Stomach (tissue), 9 donors: ENCODE results near the gene RAC2. TPM values are rescaled to one million over a fixed set of nuclear protein-coding genes. Genes with fewer than 3 reads are reported as not detected.

Experiments used
- DNase-seq, 2 donors: peaks; one replicate each; pipeline versions ENCODE4 v3.0.0 to v3.0.0-alpha.2; 2013 to 2019
- H3K27ac ChIP-seq, 5 donors: fragments of 200-600 bp in 4 of 5; sonication (generic) in 4 of 5; one replicate each; pipeline ENCODE4 v1.5.1; 2013 to 2019; ENCODE audit warnings: mild to moderate bottlenecking in 1 of 5, moderate library complexity in 1 of 5
- H3K27me3 ChIP-seq, 3 donors: fragments of 200-600 bp; sonication (generic); one replicate each; pipeline ENCODE4 v1.5.1; 2017 to 2019; ENCODE audit warnings: mixed run types in 1 of 3
- H3K36me3 ChIP-seq, 4 donors: fragments of 200-600 bp; sonication (generic); 1 replicate in 3 of 4; 2 replicates in 1 of 4; pipeline ENCODE4 v1.5.1; 2016 to 2019
- H3K4me1 ChIP-seq, 4 donors: fragments of 200-600 bp; sonication (generic); one replicate each; pipeline ENCODE4 v1.5.1; 2016 to 2019
- H3K4me3 ChIP-seq, 4 donors: fragments of 200-600 bp; sonication (generic) in 3 of 4; one replicate each; pipeline ENCODE4 v1.5.1; 2016 to 2019; ENCODE audit warnings: mild to moderate bottlenecking in 1 of 4
- H3K9me3 ChIP-seq, 4 donors: fragments of 200-600 bp; sonication (generic); one replicate each; pipeline ENCODE4 v1.5.1; 2016 to 2019
- EP300 ChIP-seq: sonication (generic); formaldehyde crosslinking; IDR thresholded peaks from one replicate; pipeline ENCODE4 v1.6.1; 2017; ENCODE audit warnings: antibody characterized with exemption
- POLR2A ChIP-seq, 4 donors: fragments of 450-650 bp; IDR thresholded peaks; one replicate each; pipeline ENCODE4 v1.6.1; 2016; ENCODE audit warnings: antibody characterized with exemption in 4 of 4, control low read depth in 2 of 4, mild to moderate bottlenecking in 1 of 4, moderate library complexity in 1 of 4
- POLR2AphosphoS5 ChIP-seq, 3 donors: sonication (generic); formaldehyde crosslinking; IDR thresholded peaks; one replicate each; pipeline ENCODE4 v1.6.1; 2016; ENCODE audit warnings: antibody characterized with exemption in 3 of 3
- WGBS, 5 donors: extraction: QIAGEN DNeasy Blood & Tissue Kit in 3 of 5; methylation state at CpG; one replicate each; pipeline versions ENCODE4 v1.1.5 to v1.1.7; 2013 to 2018; 5-methylcytosine and 5-hydroxymethylcytosine counted together
- intact Hi-C: fragments of 100-400 bp; cut with DNase I; formaldehyde crosslinking; loops from one replicate; pipeline ENCODE4 v1.15.1; 2023; ENCODE audit warnings: low total_unique reads
- polyA plus RNA-seq, 3 donors: library from polyadenylated mRNA; stranded (reverse); fragments of 200-250 nt; gene quantifications; one replicate each; pipeline ENCODE4 v1.2.3, GENCODE V29; 2013
- total RNA-seq, 5 donors: library from RNA; depleted of rRNA; stranded (reverse); fragments of >200 nt; gene quantifications; one replicate each; pipeline versions ENCODE4 v1.1.0 to v1.2.3, GENCODE V29; 2014 to 2016
- TF ChIP-seq, protein P1 (sequence below), 7 experiments: fragments of 450-650 bp in 4 of 7; fragments of 200-600 bp in 3 of 7; sonication (generic) in 3 of 7; IDR thresholded peaks; one replicate each; pipeline ENCODE4 v1.5.1; 2016 to 2019; ENCODE audit warnings: antibody characterized with exemption in 7 of 7, control low read depth in 2 of 7, mild to moderate bottlenecking in 1 of 7
- donor health status: healthy with polysubstance abuse.
- donor health status: Bipolar disorder and iron deficiency.
- donor health status: healthy.

RAC2 gene
- total and polyA plus RNA-seq, 8 donors, result 1.8 to 50.4 (median 16.3) TPM

DNA sequence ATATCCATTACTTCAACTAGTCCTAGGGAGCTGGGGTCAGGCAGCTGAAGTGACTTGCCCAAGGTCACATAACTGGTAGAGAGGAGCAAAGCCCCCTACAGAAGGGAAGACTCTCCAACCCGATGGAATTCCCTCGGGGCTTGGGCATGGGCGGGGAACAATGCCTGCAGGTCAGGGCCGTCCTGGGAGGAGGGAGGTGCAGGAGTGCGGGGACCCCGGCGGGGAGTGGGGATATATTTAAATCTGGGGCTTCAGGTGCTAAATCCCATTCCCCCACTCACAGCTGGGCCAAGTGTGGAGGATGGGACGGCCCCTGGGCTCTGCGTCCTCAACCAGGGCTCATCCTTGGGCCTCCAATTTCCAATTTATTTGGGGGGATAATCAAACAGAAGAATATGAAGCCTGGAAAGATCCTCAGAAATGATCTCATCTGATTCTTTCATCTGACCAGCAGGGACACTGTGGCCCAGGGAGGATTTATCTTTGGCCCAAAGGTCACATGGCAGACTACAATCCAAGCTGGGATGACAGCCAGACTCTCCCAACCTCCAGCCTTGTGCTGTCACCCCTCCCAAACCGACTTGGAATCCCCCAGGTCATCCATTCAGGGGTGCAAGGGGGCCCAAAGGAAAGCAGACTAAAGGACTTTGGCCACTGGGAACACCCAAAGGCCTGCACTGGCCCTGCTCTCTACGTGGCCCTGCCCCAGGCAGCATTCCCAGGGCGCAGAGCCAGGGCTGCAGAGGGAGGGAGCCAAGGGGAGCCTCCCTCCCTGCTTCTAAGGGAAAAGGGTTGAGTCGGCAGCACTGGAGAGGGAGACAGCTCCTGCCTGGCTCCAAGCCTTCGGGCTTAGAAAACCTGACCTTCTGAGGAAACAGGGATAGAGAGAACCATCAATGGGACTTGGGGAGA lies 47.3 kb downstream of the RAC2 start:
- intact Hi-C loops, result no loop called here
- no peak overlapping the region for H3K4me3 ChIP-seq
- H3K36me3 ChIP-seq, result no peaks in the 10 kb centered on the region
- TF ChIP-seq POLR2AphosphoS5 (IDR thresholded peaks at IDR 0.05) (peak in 2 of 3 donors; percentile 32 to 69), POLR2A (IDR thresholded peaks at IDR 0.05) (no peak), EP300 (no peak)
- TF ChIP-seq, protein P1, sequence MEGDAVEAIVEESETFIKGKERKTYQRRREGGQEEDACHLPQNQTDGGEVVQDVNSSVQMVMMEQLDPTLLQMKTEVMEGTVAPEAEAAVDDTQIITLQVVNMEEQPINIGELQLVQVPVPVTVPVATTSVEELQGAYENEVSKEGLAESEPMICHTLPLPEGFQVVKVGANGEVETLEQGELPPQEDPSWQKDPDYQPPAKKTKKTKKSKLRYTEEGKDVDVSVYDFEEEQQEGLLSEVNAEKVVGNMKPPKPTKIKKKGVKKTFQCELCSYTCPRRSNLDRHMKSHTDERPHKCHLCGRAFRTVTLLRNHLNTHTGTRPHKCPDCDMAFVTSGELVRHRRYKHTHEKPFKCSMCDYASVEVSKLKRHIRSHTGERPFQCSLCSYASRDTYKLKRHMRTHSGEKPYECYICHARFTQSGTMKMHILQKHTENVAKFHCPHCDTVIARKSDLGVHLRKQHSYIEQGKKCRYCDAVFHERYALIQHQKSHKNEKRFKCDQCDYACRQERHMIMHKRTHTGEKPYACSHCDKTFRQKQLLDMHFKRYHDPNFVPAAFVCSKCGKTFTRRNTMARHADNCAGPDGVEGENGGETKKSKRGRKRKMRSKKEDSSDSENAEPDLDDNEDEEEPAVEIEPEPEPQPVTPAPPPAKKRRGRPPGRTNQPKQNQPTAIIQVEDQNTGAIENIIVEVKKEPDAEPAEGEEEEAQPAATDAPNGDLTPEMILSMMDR (IDR thresholded peaks at IDR 0.05), result no peak
- H3K4me1 ChIP-seq, result peaks cover 41 to 56% (median 45%) of the 10 kb centered on the region in 4 donors
- DNase-seq, result peak; percentile 88 to 91
- H3K27me3 ChIP-seq, result no peaks in the 10 kb centered on the region
- 39 to 51% (median 44%) methylated on average over 8 to 14 of the region's 14 CpGs for WGBS, 5 donors
- H3K9me3 ChIP-seq, result no peaks in the 10 kb centered on the region
- H3K27ac ChIP-seq, result peak overlapping the region; percentile 38 to 97 (median 97)

DNA sequence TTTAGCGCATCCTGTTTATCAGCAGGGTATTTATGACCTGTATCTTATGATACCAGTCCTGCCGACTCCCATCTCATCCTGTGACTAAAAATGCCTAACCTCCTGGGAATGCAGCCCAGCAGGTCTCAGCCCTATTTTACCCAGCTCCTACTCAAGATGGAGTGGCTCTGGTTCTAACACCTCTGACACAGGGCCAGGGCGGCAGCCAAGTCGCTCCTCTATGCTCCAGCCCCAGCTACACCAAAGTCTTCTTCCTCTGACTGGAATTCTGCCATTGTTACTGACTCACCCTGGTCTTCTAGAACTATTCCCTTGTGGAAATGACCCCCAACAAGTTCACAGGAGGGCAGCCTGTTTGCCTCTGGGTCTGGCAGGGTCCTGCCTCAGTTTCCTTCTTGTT lies 48.1 kb downstream of the RAC2 start:
- WGBS, 5 donors, result 79 to 89% (median 83%) methylated on average over 4 of the region's 4 CpGs
- intact Hi-C loops, result no loop called here
- no peak for DNase-seq
- Histone ChIP-seq H3K27ac (peak overlapping the region in 4 of 5 donors; percentile 95 to 97 (median 97)), H3K36me3 (no peaks in the 10 kb centered on the region), H3K4me3 (no peak overlapping the region), H3K27me3 (no peaks in the 10 kb centered on the region), H3K4me1 (peaks cover 41 to 58% (median 45%) of the 10 kb centered on the region in 4 donors), H3K9me3 (no peaks in the 10 kb centered on the region)
- TF ChIP-seq POLR2AphosphoS5 (IDR thresholded peaks at IDR 0.05) (no peak), EP300 (no peak), POLR2A (IDR thresholded peaks at IDR 0.05) (no peak)
- TF ChIP-seq, protein P1 (IDR thresholded peaks at IDR 0.05), result no peak

DNA sequence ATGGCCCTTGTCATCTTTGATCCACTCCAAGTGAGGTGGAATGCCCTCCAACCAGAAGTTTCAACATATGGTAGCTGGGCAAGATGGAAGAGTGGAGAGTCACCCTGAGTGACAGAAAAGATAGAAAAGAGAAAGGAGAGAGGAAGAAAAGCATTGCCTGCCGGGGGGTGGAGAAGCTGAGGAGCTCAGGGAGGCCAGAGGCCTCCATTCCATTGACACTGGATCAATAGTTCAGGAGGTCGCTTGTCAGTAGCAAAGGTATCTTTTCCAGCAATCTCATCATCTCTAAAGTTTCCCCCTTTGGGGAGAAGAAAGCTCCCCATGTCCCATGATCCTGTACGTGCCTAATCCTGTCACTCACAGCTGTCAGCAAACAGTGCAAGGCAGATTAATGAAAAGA lies 49.3 kb downstream of the RAC2 start:
- no peak for TF ChIP-seq POLR2AphosphoS5 (IDR thresholded peaks at IDR 0.05)
- no peak for TF ChIP-seq EP300
- TF ChIP-seq, protein P1 (IDR thresholded peaks at IDR 0.05), result no peak
- TF ChIP-seq POLR2A (IDR thresholded peaks at IDR 0.05), result no peak
- Histone ChIP-seq H3K36me3 (no peaks in the 10 kb centered on the region), H3K4me3 (no peak overlapping the region), H3K27ac (peak overlapping the region in 2 of 5 donors; percentile 30 to 48), H3K4me1 (peaks cover 40 to 66% (median 43%) of the 10 kb centered on the region in 4 donors), H3K9me3 (no peaks in the 10 kb centered on the region), H3K27me3 (no peaks in the 10 kb centered on the region)
- WGBS, 5 donors, result 82 to 92% (median 89%) methylated on average over 3 of the region's 3 CpGs
- intact Hi-C loops, result no loop called here
- DNase-seq, result no peak

DNA sequence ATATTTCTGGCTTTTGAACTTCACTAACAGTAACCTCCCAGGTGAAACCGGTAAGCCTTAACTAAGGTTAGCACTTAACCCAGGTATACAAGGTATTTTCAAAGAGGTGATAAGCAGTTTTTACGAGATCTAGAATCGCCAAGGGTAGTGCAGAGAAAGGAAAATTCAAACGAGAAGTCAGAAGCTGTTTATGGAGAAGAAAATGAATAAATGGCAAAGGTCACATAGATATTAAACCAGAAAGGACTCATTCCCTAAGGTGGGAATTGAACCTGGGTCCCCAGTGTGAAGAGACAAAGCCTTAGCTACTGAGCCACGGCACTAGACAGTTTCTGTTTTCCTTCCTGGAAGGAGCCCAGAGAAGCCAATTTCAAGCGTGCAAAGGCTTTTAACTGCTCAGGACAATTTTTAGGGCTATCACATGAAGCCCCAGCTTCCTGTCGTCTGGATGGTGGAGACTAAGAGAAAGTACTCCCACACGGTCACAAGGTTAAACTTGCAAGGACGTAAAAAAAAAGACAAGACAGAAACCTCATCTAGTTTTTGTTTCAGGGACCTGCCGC lies 50.4 kb downstream of the RAC2 start:
- WGBS, 5 donors, result 44 to 53% (median 50%) methylated on average over 10 of the region's 10 CpGs
- Histone ChIP-seq H3K36me3 (no peaks in the 10 kb centered on the region), H3K4me3 (no peak overlapping the region), H3K27ac (peak overlapping the region in 4 of 5 donors; percentile 9 to 48 (median 22)), H3K9me3 (no peaks in the 10 kb centered on the region), H3K27me3 (no peaks in the 10 kb centered on the region), H3K4me1 (peaks cover 41 to 70% (median 47%) of the 10 kb centered on the region in 4 donors)
- TF ChIP-seq EP300 (no peak), POLR2AphosphoS5 (IDR thresholded peaks at IDR 0.05) (no peak), POLR2A (IDR thresholded peaks at IDR 0.05) (no peak)
- TF ChIP-seq, protein P1 (IDR thresholded peaks at IDR 0.05), result no peak
- peak in 1 of 2 donors; percentile 55 for DNase-seq
- intact Hi-C loops, result no loop called here
